NCI-H146 treated with DMSO at 0.1 percent for 48 hours (cell line): ENCODE data around the gene MAP4K4.

Experiments
- DNase-seq: peaks from one replicate; lab custom pipeline; 2025; ENCODE audit not compliant: unreplicated experiment; lab: John Stamatoyannopoulos, UW

Gene MAP4K4

GRCh38 chr2:101811226-101812015 lies 113.9 kb downstream of the MAP4K4 start:
- no peak for DNase-seq

GRCh38 chr2:101812226-101812625 lies 114.7 kb downstream of the MAP4K4 start:
- no peak for DNase-seq

- DNase-seq = no peak
These were observed 117.2 kb downstream of the MAP4K4 start for GRCh38 chr2:101814752-101815151.

- no peak for DNase-seq
These were observed 117.6 kb downstream of the MAP4K4 start for GRCh38 chr2:101815154-101815553.

GRCh38 chr2:101815739-101816391 lies 118.4 kb downstream of the MAP4K4 start:
- no peak for DNase-seq

GRCh38 chr2:101816598-101816997 lies 119.1 kb downstream of the MAP4K4 start:
- DNase-seq = no peak

GRCh38 chr2:101817481-101817880 lies 120.0 kb downstream of the MAP4K4 start:
- DNase-seq = no peak

- peak; percentile 22 for DNase-seq
These were observed 121.3 kb downstream of the MAP4K4 start for GRCh38 chr2:101818531-101819451.

GRCh38 chr2:101820519-101820918 lies 123.0 kb downstream of the MAP4K4 start:
- no peak for DNase-seq

- no peak for DNase-seq
These were observed 123.7 kb downstream of the MAP4K4 start for GRCh38 chr2:101821059-101821805.

GRCh38 chr2:101821828-101822458 lies 124.4 kb downstream of the MAP4K4 start:
- no peak for DNase-seq

- peak; percentile 44 for DNase-seq
These were observed 125.9 kb downstream of the MAP4K4 start for GRCh38 chr2:101823347-101823791.

GRCh38 chr2:101823859-101824258 lies 126.4 kb downstream of the MAP4K4 start:
- DNase-seq = no peak

GRCh38 chr2:101826716-101827115 lies 129.2 kb downstream of the MAP4K4 start:
- no peak for DNase-seq

- DNase-seq = no peak
These were observed 129.7 kb downstream of the MAP4K4 start for GRCh38 chr2:101827246-101827645.

GRCh38 chr2:101828257-101828656 lies 130.8 kb downstream of the MAP4K4 start:
- no peak for DNase-seq

GRCh38 chr2:101828673-101829334 lies 131.3 kb downstream of the MAP4K4 start:
- no peak for DNase-seq

- no peak for DNase-seq
These were observed 131.9 kb downstream of the MAP4K4 start for GRCh38 chr2:101829429-101829828.

- DNase-seq = no peak
These were observed 132.6 kb downstream of the MAP4K4 start for GRCh38 chr2:101830146-101830545.

GRCh38 chr2:101830555-101830954 lies 133.0 kb downstream of the MAP4K4 start:
- DNase-seq = no peak
